ENCODE data around the gene SUN5.

The SUN5 gene

DNA sequence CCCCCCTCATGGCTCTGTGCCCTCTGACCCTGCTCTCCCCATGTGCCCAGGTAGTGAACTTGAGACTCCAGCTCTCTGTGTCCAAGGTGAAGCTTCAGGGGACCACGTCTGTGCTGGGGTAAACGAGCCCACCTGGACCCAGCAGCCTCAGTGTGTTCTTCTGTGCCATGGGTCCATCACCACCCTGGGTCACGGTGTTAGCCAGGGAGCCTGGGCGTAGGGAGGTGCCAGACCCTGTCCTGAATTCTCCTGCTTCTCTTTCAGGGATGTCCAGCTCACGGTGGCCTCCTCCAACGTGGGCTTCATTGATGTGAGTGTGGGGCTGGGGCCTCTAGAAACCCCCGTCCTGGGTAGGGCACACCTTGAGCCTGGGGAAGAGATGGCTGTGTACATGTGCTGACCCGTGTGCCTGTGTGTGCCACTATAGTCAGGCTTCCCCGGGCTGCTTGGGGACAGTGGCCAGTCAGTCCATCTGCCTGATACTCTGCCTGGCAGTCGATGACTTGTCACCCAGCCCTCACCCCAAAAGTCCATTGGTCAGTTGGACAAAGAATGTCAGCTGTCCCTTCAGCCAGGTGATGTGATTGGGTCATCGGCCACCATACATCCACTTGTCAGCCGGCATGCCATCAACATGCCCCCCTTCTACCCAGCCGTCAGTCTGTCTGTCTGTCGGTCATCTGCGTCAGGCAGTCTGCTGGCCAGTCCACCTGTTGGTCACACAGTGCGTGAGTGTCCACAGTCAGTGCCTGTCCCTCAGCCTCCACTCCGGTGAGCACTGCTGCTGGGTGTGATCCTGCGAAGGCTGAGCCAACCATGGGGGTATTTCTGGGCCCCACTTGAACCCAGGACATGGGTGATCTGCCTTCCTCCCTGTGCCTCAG is 16.3 kb upstream of the SUN5 start:
- Histone ChIP-seq H3K27me3 (ENCODE audit: control insufficient read depth, insufficient read depth, low read length, poor library complexity, severe bottlenecking) (no peaks in the 10 kb centered on the region), H3K9me3 (ENCODE audit: control insufficient read depth, low read length) (no peaks in the 10 kb centered on the region), H3K4me1 (ENCODE audit: control insufficient read depth, insufficient read depth, low read length) (no peaks in the 10 kb centered on the region), H3K36me3 (ENCODE audit: control insufficient read depth, insufficient read depth, low read length) (no peaks in the 10 kb centered on the region), H3K4me3 (ENCODE audit: insufficient read depth, low read depth, low read length) (no peak overlapping the region), H3K27ac (ENCODE audit: insufficient read depth, low read depth, low read length, poor library complexity, severe bottlenecking) (no peak overlapping the region)
- 93 to 94% methylated on average over 18 of the region's 18 CpGs for WGBS, 2 experiments

- no peaks in the 10 kb centered on the region for H3K36me3 ChIP-seq (ENCODE audit: control insufficient read depth, insufficient read depth, low read length)
- no peaks in the 10 kb centered on the region for H3K9me3 ChIP-seq (ENCODE audit: control insufficient read depth, low read length)
- H3K27ac ChIP-seq (ENCODE audit: insufficient read depth, low read depth, low read length, poor library complexity, severe bottlenecking): no peak overlapping the region
- H3K4me1 ChIP-seq (ENCODE audit: control insufficient read depth, insufficient read depth, low read length): no peaks in the 10 kb centered on the region
- no peak overlapping the region for H3K4me3 ChIP-seq (ENCODE audit: insufficient read depth, low read depth, low read length)
- 91% methylated on average over 23 of the region's 23 CpGs for WGBS, 2 experiments
- no peaks in the 10 kb centered on the region for H3K27me3 ChIP-seq (ENCODE audit: control insufficient read depth, insufficient read depth, low read length, poor library complexity, severe bottlenecking)
Measured at GRCh38 chr20:33019465-33020277, 15.4 kb upstream of the SUN5 start.

GRCh38 chr20:33018169-33018931 is 14.1 kb upstream of the SUN5 start:
- Histone ChIP-seq H3K36me3 (ENCODE audit: control insufficient read depth, insufficient read depth, low read length) (no peaks in the 10 kb centered on the region), H3K9me3 (ENCODE audit: control insufficient read depth, low read length) (no peaks in the 10 kb centered on the region), H3K4me1 (ENCODE audit: control insufficient read depth, insufficient read depth, low read length) (peaks cover 3% of the 10 kb centered on the region), H3K27me3 (ENCODE audit: control insufficient read depth, insufficient read depth, low read length, poor library complexity, severe bottlenecking) (no peaks in the 10 kb centered on the region), H3K4me3 (ENCODE audit: insufficient read depth, low read depth, low read length) (no peak overlapping the region), H3K27ac (ENCODE audit: insufficient read depth, low read depth, low read length, poor library complexity, severe bottlenecking) (no peak overlapping the region)
- WGBS, 2 experiments: 89 to 90% methylated on average over 14 of the region's 14 CpGs

DNA sequence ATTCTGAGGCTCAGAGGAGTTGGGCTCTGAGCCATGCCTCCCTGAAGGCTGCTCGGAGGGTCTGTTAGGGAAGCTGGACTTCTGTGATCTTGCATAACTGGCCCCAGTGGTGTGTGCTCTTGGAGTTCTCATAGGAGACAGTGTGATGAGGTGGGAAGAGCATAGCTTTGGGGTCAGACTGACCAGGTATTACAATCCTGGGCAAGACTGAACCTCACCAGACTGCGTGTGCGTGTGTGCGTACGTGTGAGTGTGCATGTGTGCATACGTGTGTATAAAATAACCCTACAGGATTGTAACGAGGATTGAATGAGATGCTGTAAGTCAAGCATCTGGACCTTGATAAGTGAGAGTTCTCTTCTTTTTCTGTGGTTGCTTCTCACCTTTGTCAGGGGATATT is 13.3 kb upstream of the SUN5 start:
- no peaks in the 10 kb centered on the region for H3K36me3 ChIP-seq (ENCODE audit: control insufficient read depth, insufficient read depth, low read length)
- H3K27ac ChIP-seq (ENCODE audit: insufficient read depth, low read depth, low read length, poor library complexity, severe bottlenecking): no peak overlapping the region
- 91 to 95% methylated on average over 7 of the region's 7 CpGs for WGBS, 2 experiments
- no peaks in the 10 kb centered on the region for H3K9me3 ChIP-seq (ENCODE audit: control insufficient read depth, low read length)
- H3K27me3 ChIP-seq (ENCODE audit: control insufficient read depth, insufficient read depth, low read length, poor library complexity, severe bottlenecking): no peaks in the 10 kb centered on the region
- peaks cover 3% of the 10 kb centered on the region for H3K4me1 ChIP-seq (ENCODE audit: control insufficient read depth, insufficient read depth, low read length)
- H3K4me3 ChIP-seq (ENCODE audit: insufficient read depth, low read depth, low read length): no peak overlapping the region

DNA sequence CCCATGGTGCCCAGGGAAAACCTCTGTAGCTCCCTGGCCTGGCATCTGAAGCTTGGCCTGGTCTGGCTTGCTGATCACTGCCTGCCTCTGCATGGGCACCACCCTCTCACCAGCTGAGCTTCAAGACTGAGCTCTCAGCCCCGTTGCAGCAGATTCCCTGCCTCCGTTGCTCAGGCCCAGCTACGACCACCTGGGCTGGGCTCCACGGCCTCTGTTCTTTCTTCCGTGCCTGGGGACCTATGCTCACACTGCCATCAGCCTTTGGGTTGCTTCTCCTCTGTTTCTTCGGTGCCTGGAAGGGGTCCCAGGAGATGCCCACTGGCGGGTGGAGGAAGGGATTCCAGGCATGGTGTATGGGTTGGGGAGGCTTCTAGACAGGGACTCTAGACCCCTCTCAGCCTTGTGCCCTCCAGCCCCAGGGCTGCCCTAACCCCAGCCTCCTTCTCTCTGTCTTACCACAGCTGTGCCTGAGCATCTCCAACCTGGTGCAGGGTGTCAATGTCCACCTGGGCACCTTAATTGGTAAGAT is 12.4 kb upstream of the SUN5 start:
- no peaks in the 10 kb centered on the region for H3K36me3 ChIP-seq (ENCODE audit: control insufficient read depth, insufficient read depth, low read length)
- H3K9me3 ChIP-seq (ENCODE audit: control insufficient read depth, low read length): no peaks in the 10 kb centered on the region
- H3K27ac ChIP-seq (ENCODE audit: insufficient read depth, low read depth, low read length, poor library complexity, severe bottlenecking): no peak overlapping the region
- WGBS, 2 experiments: 88 to 89% methylated on average over 7 of the region's 7 CpGs
- no peak overlapping the region for H3K4me3 ChIP-seq (ENCODE audit: insufficient read depth, low read depth, low read length)
- peaks cover 3% of the 10 kb centered on the region for H3K4me1 ChIP-seq (ENCODE audit: control insufficient read depth, insufficient read depth, low read length)
- H3K27me3 ChIP-seq (ENCODE audit: control insufficient read depth, insufficient read depth, low read length, poor library complexity, severe bottlenecking): no peaks in the 10 kb centered on the region

DNA sequence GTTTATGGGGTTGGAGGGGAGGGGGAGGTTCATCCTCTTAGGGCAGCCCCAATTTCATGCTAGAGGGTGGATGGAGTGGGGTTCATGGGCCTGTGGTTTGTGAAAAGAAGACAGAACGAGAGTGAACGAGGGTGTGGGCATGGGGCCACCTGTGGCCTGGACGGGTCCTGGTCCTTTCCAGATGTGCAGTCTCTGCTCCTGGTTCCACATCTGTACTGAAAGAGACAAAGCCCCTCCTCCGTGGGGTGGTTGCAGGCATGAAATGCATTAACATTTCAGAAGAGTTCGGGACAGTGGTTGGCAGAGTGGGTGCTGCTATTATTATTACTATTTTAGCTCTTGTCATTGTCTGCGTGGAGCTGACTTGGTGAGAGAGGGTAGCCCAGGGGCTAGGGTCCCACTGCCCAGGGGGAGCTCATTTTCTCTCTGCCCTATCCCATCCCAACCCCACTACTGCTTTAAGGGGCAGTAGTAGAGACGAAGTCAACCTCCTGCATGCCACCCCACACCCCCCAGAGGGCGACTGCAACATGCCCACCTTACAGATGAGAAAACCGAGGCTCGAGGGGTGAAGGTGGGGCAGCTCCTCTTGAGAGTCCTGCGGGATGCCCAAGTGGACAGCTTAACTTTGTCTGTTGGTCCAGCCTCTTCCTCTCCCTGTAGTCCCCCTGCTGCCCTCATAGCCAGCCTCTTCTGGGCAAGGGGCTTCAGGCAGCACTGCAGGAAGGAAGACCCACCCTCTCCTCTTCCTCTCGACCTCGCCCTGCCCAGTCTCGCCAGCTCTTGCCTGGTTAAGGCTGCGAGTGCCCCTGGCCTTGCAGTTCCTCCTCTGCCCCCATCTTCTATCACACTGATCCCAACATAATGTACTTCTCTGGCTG is 11.7 kb upstream of the SUN5 start:
- WGBS, 2 experiments: 89 to 90% methylated on average over 15 of the region's 15 CpGs
- Histone ChIP-seq H3K27me3 (ENCODE audit: control insufficient read depth, insufficient read depth, low read length, poor library complexity, severe bottlenecking) (no peaks in the 10 kb centered on the region), H3K9me3 (ENCODE audit: control insufficient read depth, low read length) (no peaks in the 10 kb centered on the region)

GRCh38 chr20:33015114-33015484 is 10.9 kb upstream of the SUN5 start:
- H3K36me3 ChIP-seq (ENCODE audit: control insufficient read depth, insufficient read depth, low read length): no peaks in the 10 kb centered on the region
- no peaks in the 10 kb centered on the region for H3K9me3 ChIP-seq (ENCODE audit: control insufficient read depth, low read length)
- 90 to 93% methylated on average over 10 of the region's 10 CpGs for WGBS, 2 experiments
- no peak overlapping the region for H3K4me3 ChIP-seq (ENCODE audit: insufficient read depth, low read depth, low read length)
- H3K27ac ChIP-seq (ENCODE audit: insufficient read depth, low read depth, low read length, poor library complexity, severe bottlenecking): no peak overlapping the region
- peaks cover 3% of the 10 kb centered on the region for H3K4me1 ChIP-seq (ENCODE audit: control insufficient read depth, insufficient read depth, low read length)
- H3K27me3 ChIP-seq (ENCODE audit: control insufficient read depth, insufficient read depth, low read length, poor library complexity, severe bottlenecking): no peaks in the 10 kb centered on the region

More for the DNA sequence above, 11.7 kb upstream of the SUN5 start:
- H3K36me3 ChIP-seq (ENCODE audit: control insufficient read depth, insufficient read depth, low read length): no peaks in the 10 kb centered on the region
- no peak overlapping the region for H3K4me3 ChIP-seq (ENCODE audit: insufficient read depth, low read depth, low read length)
- peaks cover 3% of the 10 kb centered on the region for H3K4me1 ChIP-seq (ENCODE audit: control insufficient read depth, insufficient read depth, low read length)
- H3K27ac ChIP-seq (ENCODE audit: insufficient read depth, low read depth, low read length, poor library complexity, severe bottlenecking): no peak overlapping the region

- H3K4me3 ChIP-seq (ENCODE audit: insufficient read depth, low read depth, low read length): no peak overlapping the region
- H3K4me1 ChIP-seq (ENCODE audit: control insufficient read depth, insufficient read depth, low read length): peaks cover 8% of the 10 kb centered on the region
- H3K27ac ChIP-seq (ENCODE audit: insufficient read depth, low read depth, low read length, poor library complexity, severe bottlenecking): no peak overlapping the region
- no peaks in the 10 kb centered on the region for H3K27me3 ChIP-seq (ENCODE audit: control insufficient read depth, insufficient read depth, low read length, poor library complexity, severe bottlenecking)
- H3K9me3 ChIP-seq (ENCODE audit: control insufficient read depth, low read length): no peaks in the 10 kb centered on the region
- H3K36me3 ChIP-seq (ENCODE audit: control insufficient read depth, insufficient read depth, low read length): no peaks in the 10 kb centered on the region
- WGBS, 2 experiments: 60 to 71% methylated on average over 16 of the region's 16 CpGs
Measured at GRCh38 chr20:33014336-33015113, 10.3 kb upstream of the SUN5 start.

All from ectodermal cell (in vitro differentiated cells).